ENCODE measurements around the gene ADM2. TPM values are rescaled to one million over a fixed set of nuclear protein-coding genes. Genes with fewer than 3 reads are reported as not detected.
A peak's percentile ranks its signal among the peaks of the same experiment; 100 is the strongest.

ADM2 gene
- total and polyA plus RNA-seq, 2 donors (not counting 1 experiment from before 2014, with no cell fraction given): 0.73 to 5.8 TPM

- peaks cover 21% of the 10 kb centered on the region for H3K36me3 ChIP-seq (ENCODE audit: control insufficient read depth, insufficient read depth, low read length)
- no peak overlapping the region for H3K4me2 ChIP-seq (ENCODE audit: extremely low read depth, insufficient read depth, low read length)
- no peak overlapping the region for H3K27ac ChIP-seq (ENCODE audit: insufficient read depth, low read length)
- no peak overlapping the region for H3K9ac ChIP-seq (ENCODE audit: insufficient read depth, low read length)
- no peaks in the 10 kb centered on the region for H3K9me3 ChIP-seq (ENCODE audit: control insufficient read depth, insufficient read depth, low read depth, low read length)
- peaks cover 18% of the 10 kb centered on the region for H3K79me2 ChIP-seq (ENCODE audit: control insufficient read depth, insufficient read depth, low read length)
- H3K27me3 ChIP-seq (ENCODE audit: control insufficient read depth, insufficient read depth, low read length): no peaks in the 10 kb centered on the region
- no peaks in the 10 kb centered on the region for H4K20me1 ChIP-seq (ENCODE audit: control insufficient read depth, extremely low read depth, insufficient read depth, low read length)
- H3K4me3 ChIP-seq (replicated peaks in 1 of 4; ENCODE audit: control extremely low read depth in 1 of 4, insufficient read depth in 1 of 4, low read depth in 3 of 4, low read length in 4 of 4): no peak overlapping the region
- TF ChIP-seq CTCF (conservative IDR thresholded peaks at IDR 0.05 in 1 of 2, IDR thresholded peaks at IDR 0.05 in 1 of 2; ENCODE audit: low read depth in 1 of 2, low read length in 2 of 2) (no peak), EZH2 (IDR thresholded peaks at IDR 0.05; ENCODE audit: low read length, missing control alignments) (no peak)
- H3K4me1 ChIP-seq (ENCODE audit: control insufficient read depth, extremely low read depth, insufficient read depth, low read length): peaks cover 11% of the 10 kb centered on the region
- H2AFZ ChIP-seq (ENCODE audit: low read length): no peak overlapping the region
- no peak for DNase-seq (ENCODE audit: low read depth in 2 of 2)
Measured at GRCh38 chr22:50522806-50523438, 41.6 kb downstream of the ADM2 start.

- Histone ChIP-seq H3K4me3 (replicated peaks in 1 of 4; ENCODE audit: control extremely low read depth in 1 of 4, insufficient read depth in 1 of 4, low read depth in 3 of 4, low read length in 4 of 4) (no peak overlapping the region), H3K36me3 (ENCODE audit: control insufficient read depth, insufficient read depth, low read length) (peaks cover 19% of the 10 kb centered on the region), H4K20me1 (ENCODE audit: control insufficient read depth, extremely low read depth, insufficient read depth, low read length) (no peaks in the 10 kb centered on the region), H3K27ac (ENCODE audit: insufficient read depth, low read length) (no peak overlapping the region), H3K27me3 (ENCODE audit: control insufficient read depth, insufficient read depth, low read length) (no peaks in the 10 kb centered on the region), H3K9ac (ENCODE audit: insufficient read depth, low read length) (no peak overlapping the region), H3K4me1 (ENCODE audit: control insufficient read depth, extremely low read depth, insufficient read depth, low read length) (peaks cover 11% of the 10 kb centered on the region), H3K4me2 (ENCODE audit: extremely low read depth, insufficient read depth, low read length) (no peak overlapping the region), H2AFZ (ENCODE audit: low read length) (no peak overlapping the region), H3K9me3 (ENCODE audit: control insufficient read depth, insufficient read depth, low read depth, low read length) (no peaks in the 10 kb centered on the region), H3K79me2 (ENCODE audit: control insufficient read depth, insufficient read depth, low read length) (peaks cover 18% of the 10 kb centered on the region)
- TF ChIP-seq EZH2 (IDR thresholded peaks at IDR 0.05; ENCODE audit: low read length, missing control alignments): no peak
- TF ChIP-seq CTCF (conservative IDR thresholded peaks at IDR 0.05 in 1 of 2, IDR thresholded peaks at IDR 0.05 in 1 of 2; ENCODE audit: low read depth in 1 of 2, low read length in 2 of 2): no peak
- no peak for DNase-seq (ENCODE audit: low read depth in 2 of 2)
Measured at GRCh38 chr22:50523458-50523805, 42.1 kb downstream of the ADM2 start.

- Histone ChIP-seq H3K36me3 (ENCODE audit: control insufficient read depth, insufficient read depth, low read length) (peaks cover 17% of the 10 kb centered on the region), H3K27me3 (ENCODE audit: control insufficient read depth, insufficient read depth, low read length) (no peaks in the 10 kb centered on the region), H3K4me3 (replicated peaks in 1 of 4; ENCODE audit: control extremely low read depth in 1 of 4, insufficient read depth in 1 of 4, low read depth in 3 of 4, low read length in 4 of 4) (peak overlapping the region; percentile 53 to 82 (median 66)), H3K4me1 (ENCODE audit: control insufficient read depth, extremely low read depth, insufficient read depth, low read length) (peaks cover 11% of the 10 kb centered on the region), H3K9me3 (ENCODE audit: control insufficient read depth, insufficient read depth, low read depth, low read length) (no peaks in the 10 kb centered on the region), H3K4me2 (ENCODE audit: extremely low read depth, insufficient read depth, low read length) (peak overlapping the region; percentile 100), H4K20me1 (ENCODE audit: control insufficient read depth, extremely low read depth, insufficient read depth, low read length) (no peaks in the 10 kb centered on the region), H3K79me2 (ENCODE audit: control insufficient read depth, insufficient read depth, low read length) (peaks cover 18% of the 10 kb centered on the region), H3K9ac (ENCODE audit: insufficient read depth, low read length) (peak overlapping the region; percentile 84), H2AFZ (ENCODE audit: low read length) (no peak overlapping the region), H3K27ac (ENCODE audit: insufficient read depth, low read length) (peak overlapping the region; percentile 71)
- no peak for TF ChIP-seq EZH2 (IDR thresholded peaks at IDR 0.05; ENCODE audit: low read length, missing control alignments)
- no peak for TF ChIP-seq CTCF (conservative IDR thresholded peaks at IDR 0.05 in 1 of 2, IDR thresholded peaks at IDR 0.05 in 1 of 2; ENCODE audit: low read depth in 1 of 2, low read length in 2 of 2)
- no peak for DNase-seq (ENCODE audit: low read depth in 2 of 2)
Measured at GRCh38 chr22:50523806-50524675, 42.7 kb downstream of the ADM2 start.

Measured in fibroblast of lung (primary cell).